ENCODE results near the gene PLD2. TPM values are rescaled to one million over a fixed set of nuclear protein-coding genes. Genes with fewer than 3 reads are reported as not detected.

PLD2 gene
- total and polyA plus RNA-seq, 4 donors: 14.2 to 46.9 (median 36.3) TPM

- Histone ChIP-seq H3K4me3 (ENCODE audit: low read depth, low read length) (no peak overlapping the region), H3K9me3 (ENCODE audit: control insufficient read depth, insufficient read depth, low read length) (no peaks in the 10 kb centered on the region), H3K27me3 (ENCODE audit: control insufficient read depth, insufficient read depth, low read length) (peaks cover 3% of the 10 kb centered on the region), H3K4me1 (ENCODE audit: control insufficient read depth, insufficient read depth, low read length) (peaks cover 10% of the 10 kb centered on the region), H3K27ac (ENCODE audit: low read depth, low read length) (no peak overlapping the region), H3K36me3 (ENCODE audit: control insufficient read depth, insufficient read depth, low read length) (no peaks in the 10 kb centered on the region)
- DNase-seq (ENCODE audit: low read depth in 4 of 6, low spot score in 6 of 6): no peak
- WGBS (ENCODE audit: insufficient coverage): 15% methylated on average over 5 of the region's 10 CpGs
Observed at GRCh38 chr17:4772235-4772613, 34.7 kb upstream of the PLD2 start.

- Histone ChIP-seq H3K36me3 (ENCODE audit: control insufficient read depth, insufficient read depth, low read length) (no peaks in the 10 kb centered on the region), H3K27me3 (ENCODE audit: control insufficient read depth, insufficient read depth, low read length) (peaks cover 24% of the 10 kb centered on the region), H3K9me3 (ENCODE audit: control insufficient read depth, insufficient read depth, low read length) (no peaks in the 10 kb centered on the region), H3K4me1 (ENCODE audit: control insufficient read depth, insufficient read depth, low read length) (no peaks in the 10 kb centered on the region), H3K27ac (ENCODE audit: low read depth, low read length) (no peak overlapping the region), H3K4me3 (ENCODE audit: low read depth, low read length) (no peak overlapping the region)
- DNase-seq (ENCODE audit: low read depth in 4 of 6, low spot score in 6 of 6): no peak
- WGBS (ENCODE audit: insufficient coverage): 84% methylated on average over 7 of the region's 9 CpGs
Observed at GRCh38 chr17:4777969-4778760, 28.8 kb upstream of the PLD2 start.

GRCh38 chr17:4780325-4780955, 26.5 kb upstream of the PLD2 start:
- no peak overlapping the region for H3K27ac ChIP-seq (ENCODE audit: low read depth, low read length)
- peaks cover 45% of the 10 kb centered on the region for H3K27me3 ChIP-seq (ENCODE audit: control insufficient read depth, insufficient read depth, low read length)
- no peak for DNase-seq (ENCODE audit: low read depth in 4 of 6, low spot score in 6 of 6)
- H3K9me3 ChIP-seq (ENCODE audit: control insufficient read depth, insufficient read depth, low read length): no peaks in the 10 kb centered on the region
- no peaks in the 10 kb centered on the region for H3K36me3 ChIP-seq (ENCODE audit: control insufficient read depth, insufficient read depth, low read length)
- H3K4me3 ChIP-seq (ENCODE audit: low read depth, low read length): no peak overlapping the region
- peaks cover 8% of the 10 kb centered on the region for H3K4me1 ChIP-seq (ENCODE audit: control insufficient read depth, insufficient read depth, low read length)
- WGBS (ENCODE audit: insufficient coverage): 83% methylated on average over 7 of the region's 11 CpGs

GRCh38 chr17:4782652-4783051, 24.3 kb upstream of the PLD2 start:
- Histone ChIP-seq H3K4me3 (ENCODE audit: low read depth, low read length) (no peak overlapping the region), H3K36me3 (ENCODE audit: control insufficient read depth, insufficient read depth, low read length) (no peaks in the 10 kb centered on the region), H3K27me3 (ENCODE audit: control insufficient read depth, insufficient read depth, low read length) (peaks cover 62% of the 10 kb centered on the region), H3K27ac (ENCODE audit: low read depth, low read length) (no peak overlapping the region), H3K9me3 (ENCODE audit: control insufficient read depth, insufficient read depth, low read length) (no peaks in the 10 kb centered on the region), H3K4me1 (ENCODE audit: control insufficient read depth, insufficient read depth, low read length) (peaks cover 30% of the 10 kb centered on the region)
- WGBS (ENCODE audit: insufficient coverage): 35% methylated on average over 27 of the region's 28 CpGs
- DNase-seq (ENCODE audit: low read depth in 4 of 6, low spot score in 6 of 6): no peak

GRCh38 chr17:4785311-4786105, 21.4 kb upstream of the PLD2 start:
- H3K27ac ChIP-seq (ENCODE audit: low read depth, low read length): no peak overlapping the region
- H3K9me3 ChIP-seq (ENCODE audit: control insufficient read depth, insufficient read depth, low read length): no peaks in the 10 kb centered on the region
- peak in 2 of 6 donors; percentile 25 to 33 for DNase-seq (ENCODE audit: low read depth in 4 of 6, low spot score in 6 of 6)
- peak overlapping the region; percentile 11 for H3K4me3 ChIP-seq (ENCODE audit: low read depth, low read length)
- H3K4me1 ChIP-seq (ENCODE audit: control insufficient read depth, insufficient read depth, low read length): peaks cover 51% of the 10 kb centered on the region
- WGBS (ENCODE audit: insufficient coverage): 7% methylated on average over 52 of the region's 61 CpGs
- peaks cover 60% of the 10 kb centered on the region for H3K27me3 ChIP-seq (ENCODE audit: control insufficient read depth, insufficient read depth, low read length)
- H3K36me3 ChIP-seq (ENCODE audit: control insufficient read depth, insufficient read depth, low read length): peaks cover 6% of the 10 kb centered on the region

- Histone ChIP-seq H3K27me3 (ENCODE audit: control insufficient read depth, insufficient read depth, low read length) (peaks cover 55% of the 10 kb centered on the region), H3K36me3 (ENCODE audit: control insufficient read depth, insufficient read depth, low read length) (peaks cover 6% of the 10 kb centered on the region), H3K9me3 (ENCODE audit: control insufficient read depth, insufficient read depth, low read length) (no peaks in the 10 kb centered on the region), H3K4me1 (ENCODE audit: control insufficient read depth, insufficient read depth, low read length) (peaks cover 55% of the 10 kb centered on the region), H3K27ac (ENCODE audit: low read depth, low read length) (no peak within 1 kb of the TSS), H3K4me3 (ENCODE audit: low read depth, low read length) (peak within 1 kb of the TSS; percentile 11)
- WGBS (ENCODE audit: insufficient coverage): 6% methylated on average over 19 of the region's 24 CpGs
- DNase-seq (ENCODE audit: low read depth in 4 of 6, low spot score in 6 of 6): peak in 2 of 6 donors; percentile 16 to 27
Observed at GRCh38 chr17:4786106-4786511, 20.8 kb upstream of the PLD2 start, which contains the start of gene VMO1. Gene VMO1, minus strand, starts transcription at chr17:4786364. Its CDS starts 12 bp downstream, at chr17:4786352.

DNA sequence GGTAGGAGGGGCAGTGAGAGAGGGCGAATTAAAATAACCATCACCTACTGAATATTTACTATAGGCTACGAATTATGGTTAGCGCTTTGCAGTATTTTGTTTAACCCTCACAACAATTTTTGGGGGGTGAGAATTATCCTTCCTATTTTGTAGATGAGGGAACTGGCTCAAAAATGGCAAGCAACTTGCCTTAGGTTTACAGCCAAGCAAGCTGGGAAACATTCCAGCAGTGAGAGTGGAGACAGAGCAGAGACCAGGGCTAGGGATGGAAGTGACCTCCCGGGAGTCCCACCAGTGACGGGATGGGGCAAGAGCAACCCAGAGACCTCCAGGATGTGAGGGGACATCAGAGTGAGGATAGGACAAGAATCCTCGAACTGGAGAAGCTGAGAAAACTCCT, 20.4 kb upstream of the PLD2 start:
- 39% methylated on average over 3 of the region's 6 CpGs for WGBS (ENCODE audit: insufficient coverage)
- no peaks in the 10 kb centered on the region for H3K9me3 ChIP-seq (ENCODE audit: control insufficient read depth, insufficient read depth, low read length)
- H3K4me3 ChIP-seq (ENCODE audit: low read depth, low read length): no peak overlapping the region
- peaks cover 57% of the 10 kb centered on the region for H3K4me1 ChIP-seq (ENCODE audit: control insufficient read depth, insufficient read depth, low read length)
- peaks cover 55% of the 10 kb centered on the region for H3K27me3 ChIP-seq (ENCODE audit: control insufficient read depth, insufficient read depth, low read length)
- no peak overlapping the region for H3K27ac ChIP-seq (ENCODE audit: low read depth, low read length)
- peaks cover 6% of the 10 kb centered on the region for H3K36me3 ChIP-seq (ENCODE audit: control insufficient read depth, insufficient read depth, low read length)
- DNase-seq (ENCODE audit: low read depth in 4 of 6, low spot score in 6 of 6): peak in 2 of 6 donors; percentile 1 to 51

GRCh38 chr17:4788159-4788806, 18.7 kb upstream of the PLD2 start:
- Histone ChIP-seq H3K36me3 (ENCODE audit: control insufficient read depth, insufficient read depth, low read length) (peaks cover 6% of the 10 kb centered on the region), H3K9me3 (ENCODE audit: control insufficient read depth, insufficient read depth, low read length) (no peaks in the 10 kb centered on the region), H3K27me3 (ENCODE audit: control insufficient read depth, insufficient read depth, low read length) (peaks cover 39% of the 10 kb centered on the region), H3K4me1 (ENCODE audit: control insufficient read depth, insufficient read depth, low read length) (peaks cover 57% of the 10 kb centered on the region), H3K27ac (ENCODE audit: low read depth, low read length) (no peak overlapping the region), H3K4me3 (ENCODE audit: low read depth, low read length) (peak overlapping the region; percentile 66)
- 94% methylated on average over 8 of the region's 14 CpGs for WGBS (ENCODE audit: insufficient coverage)
- peak in 1 of 6 donors; percentile 9 for DNase-seq (ENCODE audit: low read depth in 4 of 6, low spot score in 6 of 6)

Data from spinal cord (tissue), 10 donors.